GM19023 (cell line): ENCODE data around the gene TIPRL.
"Not testable (repeated sequence)": the region's sequence is repeated elsewhere in the genome, so short reads cannot be mapped to it uniquely, and the experiment has no call there.

Experiments used
- ATAC-seq: cut with Tn5 transposase; IDR thresholded peaks from one replicate; pipeline ENCODE4 v1.9.1; 2021; ENCODE audit warnings: mild to moderate bottlenecking, moderate library complexity; ENCODE audit not compliant: unreplicated experiment

TIPRL gene

GRCh38 chr1:168157638-168158037, 21.1 kb upstream of the TIPRL start:
- no peak for ATAC-seq

DNA sequence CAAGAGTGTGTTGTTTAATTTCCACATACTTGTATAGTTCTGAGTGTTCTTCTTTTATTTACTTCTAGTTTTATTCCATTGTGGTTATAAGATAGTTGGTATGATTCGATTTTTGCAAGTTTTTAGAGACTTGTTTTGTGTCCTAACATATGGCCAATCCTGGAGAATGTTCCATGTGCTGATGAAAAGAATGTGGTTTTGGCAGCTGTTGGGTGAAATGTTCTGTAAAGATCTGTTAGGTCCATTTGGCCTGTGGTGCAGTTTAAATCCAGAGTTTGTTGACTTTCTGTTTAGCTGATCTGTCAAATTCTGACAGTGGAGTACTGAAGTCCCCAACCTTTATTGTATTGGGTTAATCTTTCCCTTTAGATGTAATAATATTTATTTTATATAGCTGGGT, 19.5 kb upstream of the TIPRL start:
- ATAC-seq = no peak

DNA sequence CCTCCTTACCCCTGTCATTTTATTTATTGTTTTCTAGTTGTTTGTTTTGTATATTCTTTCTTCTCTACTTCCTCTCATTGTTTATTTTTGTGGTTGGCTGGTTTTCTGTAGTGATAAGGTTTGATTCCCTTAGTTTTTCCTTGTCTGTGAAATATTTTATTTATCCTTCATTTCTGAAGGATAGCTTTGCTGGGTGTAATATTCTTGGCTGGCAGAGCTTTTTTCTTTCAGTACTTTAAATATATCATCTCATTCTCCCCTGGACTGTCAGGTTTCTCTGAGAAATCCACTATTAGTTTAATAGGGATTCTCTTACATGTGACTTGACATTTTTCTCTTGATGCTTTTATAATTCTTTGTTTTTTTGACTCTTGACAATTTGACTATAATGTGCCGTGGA, 18.8 kb upstream of the TIPRL start:
- ATAC-seq = no peak

DNA sequence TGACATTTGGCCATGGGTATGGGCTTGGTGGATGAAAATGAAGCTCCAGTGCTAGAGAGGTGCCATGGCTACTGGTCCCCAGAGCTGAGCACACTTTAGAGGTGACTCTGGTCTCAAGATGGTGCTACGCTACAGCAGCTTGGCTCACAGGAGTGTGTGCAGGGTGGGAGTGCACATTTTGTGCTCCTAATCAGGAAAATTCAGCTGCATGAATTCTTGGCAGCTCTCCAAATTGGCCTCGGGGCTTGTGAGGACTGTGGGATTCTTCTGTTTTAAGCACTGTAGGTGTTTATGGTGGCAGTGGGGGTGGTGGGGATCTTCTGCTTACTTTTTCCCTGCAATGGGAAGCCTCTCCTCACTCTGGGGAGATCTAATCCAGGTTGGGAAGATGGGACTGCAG, 17.3 kb upstream of the TIPRL start:
- ATAC-seq = no peak

DNA sequence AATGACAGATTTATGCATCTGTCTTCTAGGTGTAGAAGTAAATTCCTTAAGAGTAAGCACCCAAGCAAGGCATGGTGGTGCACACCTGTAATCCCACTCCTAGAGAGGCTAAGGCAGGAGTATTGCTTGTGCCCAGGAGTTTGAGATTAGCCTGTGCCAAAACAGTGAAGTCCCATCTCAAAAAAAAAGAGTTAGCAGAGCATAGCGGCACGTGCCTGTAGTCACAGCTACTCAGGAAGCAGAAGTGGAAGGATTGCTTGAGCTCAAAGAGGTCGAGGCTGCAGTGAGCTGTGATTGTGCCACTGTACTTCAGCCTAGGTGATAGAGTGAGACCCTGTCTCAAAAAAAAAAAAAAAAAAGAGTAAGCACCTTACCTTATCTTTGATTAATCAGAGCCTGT, 15.1 kb upstream of the TIPRL start:
- no peak for ATAC-seq

- no peak for ATAC-seq
These were observed 14.0 kb upstream of the TIPRL start for GRCh38 chr1:168164771-168165170.

- no peak for ATAC-seq
These were observed 11.0 kb upstream of the TIPRL start for GRCh38 chr1:168167806-168168205.

DNA sequence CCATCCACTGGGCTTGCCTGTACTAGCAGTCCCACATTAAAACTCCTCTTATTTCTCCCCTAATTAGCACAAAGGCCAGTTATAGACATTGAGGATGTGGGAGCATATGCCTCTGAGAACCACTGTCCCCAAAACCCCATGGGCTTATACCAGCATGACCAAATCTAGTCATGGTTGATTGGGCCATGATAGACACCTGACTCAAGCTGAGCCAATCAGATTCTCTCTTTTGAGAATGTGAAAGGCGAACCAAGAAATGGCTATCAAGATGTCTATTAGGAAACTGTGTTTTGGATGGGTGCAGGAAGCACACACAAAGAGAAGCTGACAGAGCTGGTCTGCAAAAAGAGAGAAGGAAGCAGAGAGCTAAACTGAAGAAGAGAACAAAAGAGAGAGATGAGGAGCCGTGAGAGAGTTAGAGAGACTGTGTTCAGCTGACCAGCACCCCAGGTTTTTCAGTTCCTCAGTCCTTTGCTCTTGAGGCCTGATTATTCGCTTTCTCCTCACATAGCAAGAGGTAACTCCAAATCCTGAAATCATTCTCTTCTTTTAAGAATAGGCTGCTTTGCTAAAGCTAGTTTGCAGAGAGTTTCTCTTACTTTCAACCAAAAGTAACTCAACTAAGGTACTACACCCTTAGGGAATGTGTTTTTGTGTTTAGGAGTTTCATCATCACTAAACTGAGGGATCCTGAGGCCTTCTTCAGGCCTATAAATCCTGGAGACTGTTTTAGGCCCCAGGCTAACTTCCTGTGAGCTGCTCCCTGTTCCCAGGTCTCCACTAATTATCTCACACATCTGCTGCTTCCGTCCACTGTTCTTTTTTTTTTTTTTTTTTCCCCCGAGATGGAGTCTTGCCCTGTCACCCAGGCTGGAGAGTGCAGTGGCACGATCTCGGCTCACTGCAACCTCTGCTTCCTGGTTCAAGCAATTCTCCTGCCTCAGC, 7.9 kb upstream of the TIPRL start:
- ATAC-seq = no peak

DNA sequence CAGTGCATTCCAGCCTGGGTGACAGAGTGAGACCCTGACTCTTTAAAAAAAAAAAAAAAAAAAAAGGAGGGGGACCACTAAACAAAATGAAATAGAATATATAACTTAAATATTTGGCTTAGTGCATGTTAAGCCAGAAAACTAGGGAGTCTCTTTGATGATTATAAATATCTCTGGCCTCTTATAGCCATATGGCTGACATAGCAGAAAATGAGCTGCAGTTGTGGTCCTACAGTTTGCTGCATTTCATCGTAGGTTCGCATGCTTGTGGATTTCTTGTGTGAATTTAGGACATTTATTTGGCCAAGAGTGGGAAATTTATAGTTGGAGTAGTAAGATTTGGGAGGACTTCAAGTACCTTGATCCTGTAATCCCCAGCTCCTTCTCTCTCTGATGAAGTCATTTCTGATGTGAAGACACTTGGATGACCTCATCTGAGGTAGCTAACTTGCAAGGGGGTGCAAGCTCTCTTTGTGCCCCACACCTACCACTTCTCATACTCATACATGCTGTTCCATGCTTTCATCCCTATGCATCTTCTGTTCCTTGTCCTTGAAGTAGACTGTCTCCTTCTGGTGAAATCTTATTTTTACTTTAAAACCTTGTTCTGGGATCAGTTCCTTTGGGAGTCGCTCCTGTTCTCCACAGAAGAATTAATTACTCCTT, 6.4 kb upstream of the TIPRL start:
- ATAC-seq = no peak

DNA sequence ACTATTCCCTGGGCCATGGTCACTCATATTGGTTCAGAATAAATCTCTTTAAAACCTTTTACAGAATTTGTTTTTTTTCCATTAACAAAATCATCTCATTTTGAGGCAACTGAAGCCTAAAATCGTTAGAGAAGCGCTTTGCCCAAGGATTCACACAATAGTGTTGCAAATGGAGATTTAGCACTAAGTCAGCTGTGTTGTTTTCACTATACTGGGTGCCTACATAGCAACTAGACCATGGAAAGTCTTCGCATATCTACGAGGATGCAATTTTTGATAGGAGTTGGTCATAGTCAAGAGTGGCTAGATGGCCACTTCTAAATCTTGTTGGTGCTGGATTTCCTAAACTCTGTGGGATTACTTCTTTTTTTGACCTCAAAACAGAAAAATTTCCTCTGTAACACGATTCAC, 530 bp upstream of the TIPRL start:
- no peak for ATAC-seq

DNA sequence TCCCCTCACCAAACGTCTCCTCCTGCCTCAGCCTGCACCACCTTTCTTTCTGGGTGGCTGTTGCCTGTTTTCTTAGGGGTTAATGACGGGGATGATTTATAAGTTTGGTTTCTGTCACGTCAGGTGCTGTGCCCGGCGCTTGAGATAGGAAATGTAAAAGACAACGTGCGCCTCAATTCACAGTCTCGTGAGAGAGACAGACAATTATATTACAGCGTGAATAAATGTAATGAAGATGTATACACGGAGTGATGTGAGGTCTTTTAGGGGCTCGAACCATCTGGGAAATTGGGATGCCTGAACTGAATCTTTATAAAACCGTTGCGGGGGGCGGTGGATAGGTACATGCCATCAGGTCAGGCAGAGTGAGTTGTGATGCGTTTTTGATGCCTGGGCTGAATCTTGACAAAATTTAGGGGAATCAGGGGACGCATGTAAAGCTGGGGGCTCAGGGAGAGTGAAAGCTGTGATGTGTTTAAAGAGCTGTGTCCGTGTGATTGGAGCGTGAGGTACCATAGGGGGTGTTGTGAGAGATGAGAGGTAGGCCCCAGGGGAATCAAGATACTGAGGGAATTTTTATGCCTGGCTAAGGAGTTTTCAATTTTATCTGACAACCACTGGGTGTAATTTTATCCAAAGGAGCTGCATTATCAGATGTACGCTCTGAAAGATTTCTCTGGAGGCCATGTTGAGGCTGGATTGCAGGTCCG, 831 bp downstream of the TIPRL start:
- ATAC-seq = no peak

DNA sequence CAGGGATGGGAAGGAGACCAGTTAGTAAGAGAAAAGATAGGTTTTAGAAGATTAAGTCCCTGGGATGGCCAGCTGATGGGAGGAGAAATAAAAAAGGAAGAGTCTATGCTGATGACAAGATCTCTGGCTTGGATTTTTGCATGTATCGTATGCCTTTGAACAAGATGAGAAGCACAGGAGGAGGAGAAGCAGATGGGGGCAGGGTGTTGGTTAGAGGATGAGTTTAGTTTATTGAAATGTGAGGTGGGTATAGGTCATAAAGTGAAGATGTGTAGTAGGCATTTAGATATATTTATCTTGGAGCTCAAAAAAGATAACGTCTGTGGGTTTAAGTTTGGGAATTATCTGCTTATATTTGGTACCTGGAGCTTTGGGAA, 1.4 kb downstream of the TIPRL start:
- ATAC-seq = no peak

- ATAC-seq = not testable (repeated sequence)
These were observed 2.4 kb downstream of the TIPRL start for GRCh38 chr1:168181063-168181720.

DNA sequence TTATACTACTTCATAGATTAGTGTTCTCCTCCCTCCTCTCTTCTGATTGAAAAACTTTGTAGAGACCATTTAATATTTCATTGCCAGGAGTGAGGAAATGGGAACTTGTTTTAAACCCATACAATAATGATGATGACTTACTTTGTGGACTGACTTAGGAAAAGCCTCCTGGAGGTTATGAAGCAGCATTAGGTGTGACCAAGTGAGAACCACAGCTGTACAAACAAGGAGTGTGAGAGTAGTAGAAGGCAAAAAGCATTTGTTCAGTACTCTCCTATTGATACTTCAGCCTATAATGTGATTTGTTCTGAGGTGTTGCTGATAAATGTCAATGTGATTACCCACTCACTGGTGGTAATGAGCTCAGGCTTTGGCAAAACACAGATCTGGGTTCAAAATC, 8.4 kb downstream of the TIPRL start:
- no peak for ATAC-seq

DNA sequence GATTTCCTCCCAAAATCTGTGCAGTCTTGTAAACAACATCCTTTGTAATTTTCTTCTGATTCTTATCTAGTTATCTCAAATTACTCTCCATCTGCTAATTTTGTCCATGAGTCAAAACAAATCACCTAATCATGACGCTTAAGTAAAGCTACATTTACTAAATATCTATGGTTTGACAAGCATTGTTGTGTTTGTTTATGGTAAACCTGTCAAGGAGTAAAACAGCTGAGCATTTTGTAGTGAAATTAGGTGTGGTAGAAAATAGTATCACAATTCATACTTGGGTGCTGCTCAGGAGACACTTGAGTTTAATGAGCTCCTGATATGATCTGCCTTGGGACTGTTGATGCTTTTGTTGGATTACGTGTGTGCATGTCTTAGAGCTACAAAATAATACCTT, 11.6 kb downstream of the TIPRL start:
- no peak for ATAC-seq

DNA sequence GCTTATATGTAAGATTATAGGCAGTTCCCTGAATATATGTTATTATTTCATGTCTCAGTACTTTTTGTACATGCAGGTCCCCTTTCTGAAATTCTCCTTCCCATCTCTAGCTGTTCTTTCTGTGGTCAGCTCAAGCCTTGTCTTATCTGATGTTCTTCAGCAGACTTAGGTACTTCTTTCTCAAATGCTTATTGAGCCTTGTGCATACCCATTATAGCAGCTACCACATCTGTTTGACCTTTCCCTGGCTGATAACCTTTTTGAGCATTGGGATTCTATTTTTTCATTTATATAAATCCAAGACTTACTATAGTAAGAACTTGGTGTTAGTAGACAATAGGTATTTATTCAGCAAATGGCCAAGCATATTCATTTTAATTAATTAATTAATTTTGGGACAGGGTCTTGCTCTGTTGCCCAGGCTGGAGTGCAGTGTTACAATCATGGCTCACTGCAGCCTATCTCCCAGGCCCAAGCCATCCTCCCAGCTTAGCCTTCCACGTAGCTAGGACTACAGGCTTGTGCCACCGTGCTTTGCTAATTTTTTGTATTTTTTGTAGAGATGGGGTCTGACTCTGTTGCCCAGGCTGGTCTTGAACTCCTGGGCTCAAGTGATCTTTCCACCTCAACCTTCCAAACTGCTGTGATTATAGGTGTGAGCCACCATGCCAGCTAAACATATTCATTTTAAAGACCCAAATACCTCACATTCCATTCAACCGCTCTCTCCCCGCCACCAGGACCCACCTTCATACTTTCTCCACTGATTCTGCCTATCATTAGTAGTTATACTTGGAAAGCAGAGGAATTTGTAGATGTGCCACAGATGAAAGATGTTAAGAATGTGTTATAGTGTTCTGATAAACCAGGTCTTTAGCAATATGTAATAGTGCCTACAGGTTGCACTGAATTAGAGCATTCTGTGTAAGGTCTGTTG, 16.7 kb downstream of the TIPRL start:
- no peak for ATAC-seq

DNA sequence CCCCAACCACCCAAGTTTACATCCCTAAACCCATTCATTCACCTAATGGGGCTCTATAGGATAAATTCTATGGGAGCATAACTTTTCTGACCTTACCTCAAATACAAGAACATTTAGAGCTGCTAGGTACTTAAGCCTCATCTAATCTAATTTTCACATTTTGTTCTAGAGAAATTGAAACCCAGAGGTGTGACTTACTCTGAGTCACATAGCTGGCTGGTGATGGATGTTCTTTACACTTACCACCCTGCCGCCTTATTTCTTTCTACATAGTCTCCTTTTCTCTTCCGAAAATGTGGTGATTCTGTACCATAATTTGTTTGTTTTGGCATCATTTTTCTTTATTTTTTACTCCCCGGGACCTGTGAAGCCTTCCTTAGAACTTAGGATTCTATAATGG, 20.3 kb downstream of the TIPRL start:
- ATAC-seq = no peak

DNA sequence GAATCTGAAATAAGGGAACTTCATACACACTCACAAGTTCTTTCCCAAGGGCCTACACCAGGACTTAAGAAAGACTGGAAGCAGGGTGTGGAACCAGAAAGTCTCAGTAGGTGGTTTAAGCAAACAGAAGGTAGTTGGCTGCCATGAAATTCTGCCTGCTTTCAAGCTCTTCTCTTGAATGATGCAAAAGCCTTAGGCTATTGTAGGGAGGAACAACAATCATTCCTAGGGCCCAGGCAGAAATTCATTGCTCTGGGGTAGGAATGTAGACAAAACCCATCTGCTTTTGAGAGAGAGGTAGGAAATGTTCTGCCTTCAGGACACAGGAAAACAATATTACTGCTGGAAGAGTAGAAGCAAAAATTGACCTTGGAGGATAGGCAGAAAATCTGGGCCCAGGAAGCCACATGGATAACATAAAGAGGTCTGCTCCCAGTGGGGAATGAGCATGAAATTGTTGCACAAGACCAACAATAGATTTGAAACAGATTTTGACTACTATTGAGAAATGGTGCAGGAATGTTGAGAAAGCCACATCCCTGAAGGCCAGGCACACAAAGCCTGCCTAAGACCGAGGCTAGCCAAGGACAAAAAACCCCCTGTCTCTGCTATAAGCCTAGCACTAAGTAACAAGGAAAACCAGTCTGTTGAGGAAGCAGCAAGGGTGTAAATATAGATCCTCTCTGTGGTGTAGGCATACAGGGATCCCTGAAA, 24.3 kb downstream of the TIPRL start:
- no peak for ATAC-seq

DNA sequence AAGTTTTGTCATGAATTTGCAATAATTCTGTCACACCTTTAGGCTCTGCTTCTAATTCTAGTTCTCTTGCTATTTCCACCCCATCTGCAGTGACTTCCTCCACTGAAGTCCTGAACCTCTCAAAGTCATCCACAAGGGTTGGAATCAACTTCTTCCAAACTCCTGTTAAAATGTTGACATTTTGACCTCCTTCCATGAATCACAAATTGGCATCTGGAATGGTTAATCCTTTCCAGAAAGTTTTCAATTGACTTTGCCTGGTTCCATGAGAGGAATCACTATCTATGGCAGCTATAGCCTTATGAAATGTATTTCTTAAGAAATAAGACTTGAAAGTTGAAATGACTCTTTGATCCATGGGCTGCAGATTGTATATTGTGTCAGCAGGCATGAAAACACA, 27.3 kb downstream of the TIPRL start:
- ATAC-seq = no peak

DNA sequence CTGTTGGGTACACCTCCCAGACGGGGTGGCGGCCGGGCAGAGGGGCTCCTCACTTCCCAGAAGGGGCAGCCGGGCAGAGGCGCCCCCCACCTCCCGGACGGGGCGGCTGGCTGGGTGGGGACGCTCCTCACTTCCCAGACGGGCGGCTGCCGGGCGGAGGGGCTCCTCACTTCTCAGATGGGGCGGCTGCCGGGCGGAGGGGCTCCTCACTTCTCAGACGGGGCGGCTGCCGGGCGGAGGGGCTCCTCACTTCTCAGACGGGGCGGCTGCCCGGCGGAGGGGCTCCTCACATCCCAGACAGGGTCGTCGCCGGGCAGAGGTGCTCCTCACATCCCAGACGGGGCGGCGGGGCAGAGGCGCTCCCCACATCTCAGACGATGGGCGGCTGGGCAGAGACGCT, 28.9 kb downstream of the TIPRL start:
- not testable (repeated sequence) for ATAC-seq
